ENCODE measurements around the gene LRP8. TPM values are rescaled to one million over a fixed set of nuclear protein-coding genes. Genes with fewer than 3 reads are reported as not detected.

The LRP8 gene
- polyA plus RNA-seq, 2 of the 4 experiments (the other 2 are of a cell fraction): 32.6 to 46.1 TPM

DNA sequence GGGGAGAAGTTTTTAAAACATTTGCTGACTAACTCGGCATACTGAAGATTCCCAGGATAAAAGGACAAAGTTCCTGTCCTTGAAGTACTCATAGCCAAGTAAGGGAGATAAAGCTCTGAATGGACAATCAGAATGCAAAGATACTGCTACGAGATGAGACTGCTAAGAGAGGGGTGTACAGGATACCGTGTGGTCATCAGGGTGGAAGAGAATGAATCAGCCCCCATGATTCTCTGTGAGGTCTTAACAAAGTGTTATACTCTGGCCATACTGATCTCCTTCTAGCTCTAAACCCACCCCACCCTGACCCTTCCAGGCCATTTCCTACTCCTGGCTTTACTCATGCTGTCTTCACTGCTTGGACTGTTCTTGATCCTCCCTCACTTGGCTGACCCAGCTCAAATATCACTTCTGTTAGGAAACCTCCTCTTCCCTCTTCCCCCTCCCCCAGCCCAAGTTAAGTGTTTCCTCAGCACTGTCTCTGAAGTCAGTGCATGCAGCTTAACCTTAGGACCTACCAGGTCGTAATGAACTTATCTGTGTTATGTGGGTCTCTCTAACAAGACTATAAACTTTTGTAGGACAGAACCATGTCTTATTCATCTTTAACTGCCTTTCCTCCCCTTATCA is 73.7 kb downstream of the LRP8 start:
- DNase-seq (ENCODE audit: low read depth in 1 of 2, low spot score in 1 of 2) (no peak), FAIRE-seq (no peak), ATAC-seq (peak in 1 of 2 experiments; percentile 45; a peak in 2 of 6 replicates)
- Histone ChIP-seq H3K4me1 (no peaks in the 10 kb centered on the region), H3K9me3 (no peaks in the 10 kb centered on the region), H3K4me2 (no peak overlapping the region), H3K4me3 (no peak overlapping the region), H3K27ac (no peak overlapping the region)
- WGBS (ENCODE audit: missing lambda C conversion rate): 83% methylated on average over 4 of the region's 4 CpGs
- TF ChIP-seq RARB (CRISPR knock-in tag; IDR thresholded peaks at IDR 0.05): no peak
- TF ChIP-seq HDAC2 (IDR thresholded peaks at IDR 0.05): no peak
- TF ChIP-seq ESRRA (IDR thresholded peaks at IDR 0.05; ENCODE audit: borderline replicate concordance, low read length): no peak
- TF ChIP-seq HOXB13 (CRISPR knock-in tag; IDR thresholded peaks at IDR 0.05; ENCODE audit: low read depth): no peak
- TF ChIP-seq JUNB (IDR thresholded peaks at IDR 0.05): no peak
- no peak for TF ChIP-seq RCOR1 (IDR thresholded peaks at IDR 0.05; ENCODE audit: low read depth, low read length)
- TF ChIP-seq, protein P1, sequence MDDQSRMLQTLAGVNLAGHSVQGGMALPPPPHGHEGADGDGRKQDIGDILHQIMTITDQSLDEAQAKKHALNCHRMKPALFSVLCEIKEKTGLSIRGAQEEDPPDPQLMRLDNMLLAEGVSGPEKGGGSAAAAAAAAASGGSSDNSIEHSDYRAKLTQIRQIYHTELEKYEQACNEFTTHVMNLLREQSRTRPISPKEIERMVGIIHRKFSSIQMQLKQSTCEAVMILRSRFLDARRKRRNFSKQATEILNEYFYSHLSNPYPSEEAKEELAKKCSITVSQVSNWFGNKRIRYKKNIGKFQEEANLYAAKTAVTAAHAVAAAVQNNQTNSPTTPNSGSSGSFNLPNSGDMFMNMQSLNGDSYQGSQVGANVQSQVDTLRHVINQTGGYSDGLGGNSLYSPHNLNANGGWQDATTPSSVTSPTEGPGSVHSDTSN (IDR thresholded peaks at IDR 0.05): no peak
- TF ChIP-seq, protein P2, sequence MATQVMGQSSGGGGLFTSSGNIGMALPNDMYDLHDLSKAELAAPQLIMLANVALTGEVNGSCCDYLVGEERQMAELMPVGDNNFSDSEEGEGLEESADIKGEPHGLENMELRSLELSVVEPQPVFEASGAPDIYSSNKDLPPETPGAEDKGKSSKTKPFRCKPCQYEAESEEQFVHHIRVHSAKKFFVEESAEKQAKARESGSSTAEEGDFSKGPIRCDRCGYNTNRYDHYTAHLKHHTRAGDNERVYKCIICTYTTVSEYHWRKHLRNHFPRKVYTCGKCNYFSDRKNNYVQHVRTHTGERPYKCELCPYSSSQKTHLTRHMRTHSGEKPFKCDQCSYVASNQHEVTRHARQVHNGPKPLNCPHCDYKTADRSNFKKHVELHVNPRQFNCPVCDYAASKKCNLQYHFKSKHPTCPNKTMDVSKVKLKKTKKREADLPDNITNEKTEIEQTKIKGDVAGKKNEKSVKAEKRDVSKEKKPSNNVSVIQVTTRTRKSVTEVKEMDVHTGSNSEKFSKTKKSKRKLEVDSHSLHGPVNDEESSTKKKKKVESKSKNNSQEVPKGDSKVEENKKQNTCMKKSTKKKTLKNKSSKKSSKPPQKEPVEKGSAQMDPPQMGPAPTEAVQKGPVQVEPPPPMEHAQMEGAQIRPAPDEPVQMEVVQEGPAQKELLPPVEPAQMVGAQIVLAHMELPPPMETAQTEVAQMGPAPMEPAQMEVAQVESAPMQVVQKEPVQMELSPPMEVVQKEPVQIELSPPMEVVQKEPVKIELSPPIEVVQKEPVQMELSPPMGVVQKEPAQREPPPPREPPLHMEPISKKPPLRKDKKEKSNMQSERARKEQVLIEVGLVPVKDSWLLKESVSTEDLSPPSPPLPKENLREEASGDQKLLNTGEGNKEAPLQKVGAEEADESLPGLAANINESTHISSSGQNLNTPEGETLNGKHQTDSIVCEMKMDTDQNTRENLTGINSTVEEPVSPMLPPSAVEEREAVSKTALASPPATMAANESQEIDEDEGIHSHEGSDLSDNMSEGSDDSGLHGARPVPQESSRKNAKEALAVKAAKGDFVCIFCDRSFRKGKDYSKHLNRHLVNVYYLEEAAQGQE (IDR thresholded peaks at IDR 0.05): no peak
- no peak for TF ChIP-seq ZFP36 (IDR thresholded peaks at IDR 0.05; ENCODE audit: borderline replicate concordance, partially characterized antibody)
- TF ChIP-seq, protein P3, sequence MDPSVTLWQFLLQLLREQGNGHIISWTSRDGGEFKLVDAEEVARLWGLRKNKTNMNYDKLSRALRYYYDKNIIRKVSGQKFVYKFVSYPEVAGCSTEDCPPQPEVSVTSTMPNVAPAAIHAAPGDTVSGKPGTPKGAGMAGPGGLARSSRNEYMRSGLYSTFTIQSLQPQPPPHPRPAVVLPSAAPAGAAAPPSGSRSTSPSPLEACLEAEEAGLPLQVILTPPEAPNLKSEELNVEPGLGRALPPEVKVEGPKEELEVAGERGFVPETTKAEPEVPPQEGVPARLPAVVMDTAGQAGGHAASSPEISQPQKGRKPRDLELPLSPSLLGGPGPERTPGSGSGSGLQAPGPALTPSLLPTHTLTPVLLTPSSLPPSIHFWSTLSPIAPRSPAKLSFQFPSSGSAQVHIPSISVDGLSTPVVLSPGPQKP (IDR thresholded peaks at IDR 0.05; ENCODE audit: low read depth, low read length): no peak
- no peak for TF ChIP-seq HOXA7 (CRISPR knock-in tag; IDR thresholded peaks at IDR 0.05)
- no peak for TF ChIP-seq EP300 (IDR thresholded peaks at IDR 0.05)
- no peak for TF ChIP-seq RAD21 (conservative IDR thresholded peaks at IDR 0.05 in 1 of 2, IDR thresholded peaks at IDR 0.05 in 1 of 2)
- no peak for TF ChIP-seq ZC3H11A (IDR thresholded peaks at IDR 0.05)
- TF ChIP-seq GATA3 (IDR thresholded peaks at IDR 0.05; ENCODE audit: borderline replicate concordance): no peak
- ChIA-PET CTCF (interaction anchor here (1.0 to 1.4 kb wide), 3 partner anchors 11 to 139 kb away, joined by 3 read pairs; partner anchors contain the start of gene MAGOH), POLR2A (interaction anchor here (0.5 kb wide), 1 partner anchor 14 kb away, joined by 4 read pairs; no protein-coding TSS in a partner anchor)

DNA sequence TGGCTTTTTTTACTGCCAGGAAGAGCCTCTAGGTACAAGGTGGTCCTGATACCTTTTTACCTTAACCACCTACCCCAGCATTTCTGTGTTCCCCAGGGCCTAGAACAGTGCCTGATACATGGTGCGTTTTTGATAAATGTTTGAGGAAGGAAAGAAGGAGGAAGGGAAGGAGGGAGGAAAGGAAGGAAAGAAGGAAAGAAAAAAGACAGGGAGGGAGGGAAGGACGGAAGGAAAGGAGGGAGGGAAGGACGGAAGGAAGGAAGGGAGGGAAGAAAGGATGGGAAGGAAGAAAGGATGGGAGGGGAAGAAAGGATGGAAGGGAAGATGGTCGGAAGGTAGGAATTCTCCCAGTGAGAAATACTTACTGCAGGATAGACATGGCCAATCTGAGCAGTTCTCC is 77.5 kb downstream of the LRP8 start:
- no peak overlapping the region for H3K27ac ChIP-seq
- DNase-seq (ENCODE audit: low read depth in 1 of 2, low spot score in 1 of 2): no peak
- no peaks in the 10 kb centered on the region for H3K4me1 ChIP-seq
- no peak for FAIRE-seq
- ChIA-PET POLR2A (no interaction called here), CTCF (interaction anchor here (1.2 to 3.3 kb wide), 2 partner anchors 28 to 153 kb away, joined by 3 to 15 read pairs; no protein-coding TSS in a partner anchor)
- 88% methylated on average over 4 of the region's 4 CpGs for WGBS (ENCODE audit: missing lambda C conversion rate)
- no peak overlapping the region for H3K4me3 ChIP-seq
- no peak for ATAC-seq
- no peak for TF ChIP-seq CHD2 (IDR thresholded peaks at IDR 0.05; ENCODE audit: low read length, partially characterized antibody)
- TF ChIP-seq SREBF2 (IDR thresholded peaks at IDR 0.05): no peak
- TF ChIP-seq EHF (CRISPR knock-in tag; IDR thresholded peaks at IDR 0.05): no peak
- TF ChIP-seq, protein P4, sequence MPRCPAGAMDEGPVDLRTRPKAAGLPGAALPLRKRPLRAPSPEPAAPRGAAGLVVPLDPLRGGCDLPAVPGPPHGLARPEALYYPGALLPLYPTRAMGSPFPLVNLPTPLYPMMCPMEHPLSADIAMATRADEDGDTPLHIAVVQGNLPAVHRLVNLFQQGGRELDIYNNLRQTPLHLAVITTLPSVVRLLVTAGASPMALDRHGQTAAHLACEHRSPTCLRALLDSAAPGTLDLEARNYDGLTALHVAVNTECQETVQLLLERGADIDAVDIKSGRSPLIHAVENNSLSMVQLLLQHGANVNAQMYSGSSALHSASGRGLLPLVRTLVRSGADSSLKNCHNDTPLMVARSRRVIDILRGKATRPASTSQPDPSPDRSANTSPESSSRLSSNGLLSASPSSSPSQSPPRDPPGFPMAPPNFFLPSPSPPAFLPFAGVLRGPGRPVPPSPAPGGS (IDR thresholded peaks at IDR 0.05): no peak
- no peaks in the 10 kb centered on the region for H3K9me3 ChIP-seq
- H3K4me2 ChIP-seq: no peak overlapping the region
